G401.6 (cell line): ENCODE measurements around the gene CCND1.

Experiments used
- FAIRE-seq: peaks from 2 replicates; lab custom pipeline; 2012; peaks lifted over from hg19 to GRCh38; lab: Jason Lieb, UNC

The CCND1 gene

DNA sequence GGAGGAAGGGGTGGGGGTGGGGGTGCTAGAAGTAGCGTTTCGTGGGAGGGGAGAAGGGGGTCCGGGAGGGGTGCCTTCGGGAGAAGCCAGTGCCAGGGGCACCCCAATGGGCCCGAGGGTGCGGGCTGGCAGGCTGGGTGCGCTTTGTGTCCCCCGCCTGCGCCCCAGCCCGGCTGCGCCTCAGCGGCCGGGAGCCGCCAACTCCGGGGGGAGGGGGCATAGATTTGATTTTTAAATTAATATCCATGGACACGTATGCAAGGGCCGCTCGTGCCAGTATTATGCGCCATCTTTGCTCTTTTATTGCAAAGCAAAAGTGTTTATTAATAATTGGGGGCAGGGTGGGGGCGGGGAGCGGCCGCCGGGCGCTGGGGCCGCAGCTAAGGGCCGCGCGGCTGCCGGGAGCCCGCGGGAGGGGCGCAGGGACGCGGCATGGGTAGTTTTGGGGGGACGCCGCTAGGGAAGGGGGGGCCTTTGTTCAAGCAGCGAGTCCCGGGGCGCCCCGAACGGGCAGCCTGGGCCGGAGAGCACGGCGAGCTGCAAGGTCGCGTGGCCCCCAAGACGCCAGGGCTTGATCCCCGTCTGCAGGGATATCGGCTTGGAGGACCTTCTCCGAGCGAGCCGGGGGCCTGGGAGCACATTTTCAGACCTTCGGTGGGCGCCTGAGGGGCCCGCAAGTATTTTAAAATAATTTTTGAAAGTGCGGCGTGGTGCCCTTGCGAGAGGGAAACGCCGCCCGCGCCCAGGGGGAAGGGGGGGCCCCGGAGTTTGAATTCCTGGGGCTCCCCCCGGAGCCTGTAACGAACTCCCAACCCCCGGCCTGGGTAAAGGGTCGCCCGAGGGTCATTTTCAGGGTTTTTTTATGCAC, 959 bp downstream of the CCND1 start:
- no peak for FAIRE-seq

DNA sequence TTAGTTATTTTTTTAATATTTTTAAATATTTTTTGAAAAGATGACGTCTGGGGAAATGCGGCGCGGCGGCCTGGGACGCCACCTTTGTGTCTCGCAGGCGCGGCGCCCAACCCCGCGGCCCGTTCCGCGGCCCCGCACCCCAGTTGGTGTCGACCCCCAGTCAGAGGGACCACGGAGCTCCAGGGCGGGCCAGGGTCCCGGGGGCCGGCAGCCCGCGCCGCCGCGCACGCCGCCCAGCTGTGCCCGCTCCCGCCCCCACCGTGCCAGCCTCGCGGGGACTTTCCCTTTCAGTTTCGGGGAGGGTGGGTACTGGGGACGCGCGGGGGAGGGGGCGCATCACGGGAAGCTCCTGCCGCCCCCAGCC, 1.6 kb downstream of the CCND1 start:
- no peak for FAIRE-seq

DNA sequence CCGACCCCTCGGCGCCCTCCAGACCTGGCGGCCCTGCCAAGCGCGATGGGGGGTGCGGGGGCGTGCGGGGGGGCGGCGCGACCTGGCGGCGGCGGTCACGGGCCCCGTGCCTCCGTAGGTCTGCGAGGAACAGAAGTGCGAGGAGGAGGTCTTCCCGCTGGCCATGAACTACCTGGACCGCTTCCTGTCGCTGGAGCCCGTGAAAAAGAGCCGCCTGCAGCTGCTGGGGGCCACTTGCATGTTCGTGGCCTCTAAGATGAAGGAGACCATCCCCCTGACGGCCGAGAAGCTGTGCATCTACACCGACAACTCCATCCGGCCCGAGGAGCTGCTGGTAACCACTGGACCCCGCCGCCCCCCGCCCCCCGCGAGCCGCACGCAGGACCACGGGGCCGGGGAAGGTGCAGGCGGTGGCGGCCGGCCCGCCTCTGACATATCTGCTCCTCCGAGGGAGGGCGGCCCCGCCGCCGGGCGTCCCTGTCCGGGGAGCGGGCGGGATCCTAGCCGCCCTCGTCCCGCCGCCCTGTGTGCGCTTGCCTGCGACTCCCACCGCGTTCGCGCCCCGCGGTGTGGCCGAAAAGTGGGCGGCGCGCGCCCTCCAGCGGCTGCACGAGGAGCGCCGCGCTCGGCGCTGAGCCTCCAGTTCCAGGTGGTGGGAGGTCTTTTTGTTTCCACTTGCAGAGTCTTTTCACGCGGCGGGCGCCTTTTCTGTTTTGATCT, 2.1 kb downstream of the CCND1 start:
- no peak for FAIRE-seq

DNA sequence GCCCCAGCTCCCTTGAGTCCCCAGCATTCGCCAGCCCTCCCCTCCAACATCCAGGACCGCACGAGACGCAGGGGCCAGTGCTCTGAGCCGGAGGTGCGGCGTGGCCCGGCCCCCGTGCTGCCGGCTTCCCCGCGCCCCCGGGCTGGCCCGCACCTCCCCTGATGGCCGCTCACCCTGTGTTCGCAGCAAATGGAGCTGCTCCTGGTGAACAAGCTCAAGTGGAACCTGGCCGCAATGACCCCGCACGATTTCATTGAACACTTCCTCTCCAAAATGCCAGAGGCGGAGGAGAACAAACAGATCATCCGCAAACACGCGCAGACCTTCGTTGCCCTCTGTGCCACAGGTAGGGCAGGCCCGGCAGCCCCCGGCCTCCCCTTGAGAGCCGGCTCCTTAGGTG, 2.7 kb downstream of the CCND1 start:
- FAIRE-seq, result no peak

DNA sequence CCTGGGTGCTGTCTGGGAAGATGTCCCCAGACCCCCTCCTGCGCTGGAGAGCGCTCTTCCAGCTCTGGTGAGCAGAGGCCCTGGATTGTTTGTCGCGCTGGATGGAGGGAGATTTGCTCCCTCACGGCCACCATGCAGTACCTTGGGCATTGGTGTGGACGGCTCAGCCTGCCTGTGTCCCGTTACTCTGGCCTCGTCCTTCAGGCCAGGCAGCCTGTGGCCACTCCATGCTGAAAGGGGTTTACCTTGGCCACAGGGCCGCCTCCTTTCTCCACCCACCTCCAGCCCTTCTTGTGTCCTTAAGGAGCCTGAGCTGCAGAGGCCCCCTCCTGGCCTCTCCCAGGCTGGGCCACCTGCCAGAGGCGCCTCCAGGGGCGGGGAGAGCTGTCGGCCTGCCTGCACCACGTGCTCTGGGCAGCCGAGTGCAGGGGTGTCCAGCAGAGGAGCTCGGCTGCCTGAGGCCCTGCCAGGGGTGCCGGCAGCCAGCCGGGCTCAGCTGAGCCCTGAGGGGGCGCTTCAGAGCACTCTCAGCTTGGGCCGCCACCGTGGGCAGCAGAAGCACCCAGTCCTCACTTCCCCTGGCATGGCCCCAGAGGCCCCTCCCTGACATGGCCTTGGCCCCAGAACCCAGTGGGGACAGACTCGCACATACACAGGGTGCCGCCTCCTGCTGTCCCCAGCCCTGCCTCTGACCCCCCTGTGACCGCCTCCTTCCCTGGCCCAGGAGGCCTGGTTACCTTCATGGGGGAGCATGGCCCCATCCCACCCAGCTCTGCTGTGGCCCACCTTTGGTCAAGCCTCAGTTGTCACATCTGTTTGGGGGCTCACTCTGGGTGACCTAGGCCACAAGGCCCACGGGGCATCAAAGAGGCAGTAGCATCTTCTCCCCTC, 3.4 kb downstream of the CCND1 start:
- no peak for FAIRE-seq

DNA sequence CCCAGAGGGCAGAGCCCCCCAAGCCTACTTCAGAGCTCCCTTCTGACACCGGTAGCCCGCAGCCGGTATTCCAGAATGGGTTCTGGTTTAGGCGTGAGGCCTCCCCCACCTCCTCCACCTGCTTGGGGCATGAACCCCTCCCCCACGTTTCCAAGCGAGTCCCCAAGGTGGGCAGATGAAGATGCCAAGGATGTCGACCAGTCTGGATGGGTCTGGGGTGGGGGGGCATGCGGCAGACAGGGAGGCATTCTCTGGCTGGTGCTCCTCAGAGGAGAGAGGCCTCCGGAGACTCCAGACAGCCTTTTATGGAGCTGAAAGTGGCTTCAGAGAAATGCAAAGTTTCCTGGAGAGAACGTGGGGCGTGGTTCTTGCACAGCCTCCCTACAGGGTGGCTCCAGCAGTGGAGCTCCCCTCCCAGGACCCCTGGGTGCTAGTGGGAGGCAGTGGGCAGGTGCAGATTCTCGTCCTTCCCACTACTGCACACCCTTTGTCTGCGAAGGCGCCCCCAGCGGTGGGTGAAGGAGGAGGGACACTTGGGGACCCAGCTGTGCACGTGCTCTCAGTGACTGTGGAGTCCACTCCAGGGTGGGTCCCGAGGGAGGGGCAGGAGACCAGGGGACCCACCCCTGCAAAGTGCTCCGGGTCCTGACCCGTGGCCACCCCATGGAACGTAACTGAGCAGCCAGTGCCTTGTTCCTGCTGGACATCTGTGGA, 4.2 kb downstream of the CCND1 start:
- no peak for FAIRE-seq

DNA sequence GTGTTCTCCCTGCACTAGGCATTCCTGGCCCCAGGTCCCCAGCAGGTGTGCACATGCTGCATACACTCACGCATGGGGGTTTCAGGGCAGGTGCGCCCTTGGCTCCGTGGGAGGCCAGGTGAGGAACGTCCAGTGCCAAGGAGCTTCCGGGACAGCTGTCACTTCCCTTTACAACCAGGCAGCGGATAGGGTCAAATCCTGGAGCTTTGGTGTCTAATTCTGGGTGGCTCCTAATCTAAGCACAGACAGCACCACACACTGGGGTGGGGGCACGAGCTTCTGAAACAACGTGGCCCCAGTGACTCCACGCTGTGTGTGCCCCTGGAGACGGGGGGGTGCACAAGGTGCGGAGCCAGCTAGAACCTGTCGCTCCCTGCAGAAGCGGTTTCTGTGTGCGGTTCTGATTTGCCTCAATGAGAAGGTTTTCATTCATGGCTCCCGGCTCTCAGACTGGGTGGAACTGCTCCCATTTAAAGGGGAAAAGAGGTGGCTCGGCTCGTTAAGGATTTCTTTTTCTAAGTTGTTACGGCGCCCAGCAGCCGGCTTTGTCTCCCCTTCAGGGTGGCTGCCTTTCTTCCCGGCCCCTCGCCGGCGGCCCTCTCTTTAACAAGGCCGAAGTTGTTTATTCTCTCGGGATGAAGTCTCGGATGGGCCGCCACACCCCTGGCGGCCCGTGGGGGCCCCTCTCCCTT, 5.0 kb downstream of the CCND1 start:
- no peak for FAIRE-seq

DNA sequence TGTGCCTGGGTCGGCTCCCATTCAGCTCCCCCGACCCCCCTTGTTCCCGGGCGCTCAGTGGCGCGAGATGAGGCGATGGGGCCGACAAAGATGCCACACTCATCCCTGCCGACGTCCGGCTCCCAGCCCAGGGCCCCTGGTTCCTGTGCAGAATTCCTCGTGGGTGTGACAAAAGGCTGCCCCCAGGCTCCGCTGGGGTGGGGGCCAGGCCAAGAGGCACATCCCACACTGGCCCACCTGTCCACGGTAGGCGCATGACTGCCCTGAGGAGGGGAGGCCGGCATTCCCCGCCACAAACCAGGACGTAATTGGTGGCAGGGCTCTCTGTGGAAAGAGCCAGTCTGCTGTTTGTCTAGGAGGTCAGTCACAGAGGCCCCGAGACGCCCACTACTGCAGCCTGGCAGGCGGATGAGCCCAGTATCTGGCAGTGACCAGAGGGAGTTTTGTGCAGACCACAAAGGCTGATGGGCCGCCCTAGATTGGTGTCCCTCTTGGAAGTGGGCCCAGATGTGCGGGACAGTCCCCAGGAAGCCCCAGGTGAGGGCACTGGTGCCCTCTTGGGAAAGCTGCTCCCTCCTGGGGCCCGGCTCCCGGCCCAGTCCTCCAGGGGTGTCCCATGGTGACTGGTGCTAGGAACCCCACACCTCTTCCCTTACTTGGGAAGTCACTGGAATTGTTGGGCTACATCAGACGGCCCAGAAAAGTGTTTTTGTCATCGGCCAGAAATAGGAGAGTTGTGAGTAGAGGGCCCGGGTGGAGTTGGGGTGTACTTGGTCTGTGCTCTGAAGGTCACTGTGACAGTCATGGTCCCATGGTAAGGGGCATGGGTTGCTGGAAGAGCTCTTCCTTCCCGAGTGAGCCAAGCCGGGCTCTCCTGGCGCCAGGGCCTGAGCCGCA, 5.8 kb downstream of the CCND1 start:
- FAIRE-seq, result no peak

DNA sequence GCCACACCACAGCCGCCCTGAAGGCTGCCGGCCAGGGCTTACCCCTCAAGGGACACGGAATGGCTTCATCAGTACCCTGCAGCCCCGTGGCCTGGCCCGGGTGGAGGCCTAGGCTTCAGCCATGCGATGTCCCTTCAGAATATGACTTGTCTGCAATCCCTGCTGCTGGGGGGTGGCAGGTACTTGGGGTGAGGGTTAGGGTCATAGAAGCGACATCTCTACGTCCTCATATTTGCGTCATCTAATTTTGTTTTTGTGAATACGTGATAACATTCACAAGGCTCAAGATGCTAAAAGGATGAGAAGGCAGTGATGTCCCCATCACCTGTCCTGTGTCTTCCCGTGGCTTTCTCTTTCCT, 6.4 kb downstream of the CCND1 start:
- no peak for FAIRE-seq

DNA sequence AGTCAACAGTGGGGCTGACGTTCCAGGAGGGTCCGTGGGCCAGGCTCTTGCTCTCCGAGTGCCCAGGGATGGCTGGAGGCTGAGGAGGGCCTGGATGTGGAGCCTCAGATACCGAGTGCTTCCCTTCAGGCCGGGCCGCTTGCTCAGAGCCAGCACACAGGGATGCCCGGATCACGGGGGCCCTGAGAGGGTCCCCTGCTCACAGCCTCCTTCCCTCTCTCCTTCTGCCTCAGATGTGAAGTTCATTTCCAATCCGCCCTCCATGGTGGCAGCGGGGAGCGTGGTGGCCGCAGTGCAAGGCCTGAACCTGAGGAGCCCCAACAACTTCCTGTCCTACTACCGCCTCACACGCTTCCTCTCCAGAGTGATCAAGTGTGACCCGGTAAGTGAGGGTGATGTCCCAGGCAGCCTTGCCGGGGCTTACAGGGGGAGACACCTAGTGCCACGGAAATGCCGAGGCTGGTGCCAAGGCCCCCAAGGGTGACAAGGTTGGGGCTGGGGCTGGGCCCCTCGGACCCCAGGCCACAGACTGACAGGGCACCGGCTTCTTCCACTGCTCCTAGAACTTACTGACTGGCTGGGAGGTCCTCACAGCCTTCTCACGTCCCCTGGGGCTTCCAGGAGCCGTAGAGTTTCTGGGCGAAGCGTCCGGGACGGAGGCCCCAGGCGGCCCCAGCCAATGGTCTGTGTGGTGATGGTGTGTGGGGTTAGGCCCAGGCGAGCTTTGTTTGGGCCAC, 7.0 kb downstream of the CCND1 start:
- FAIRE-seq, result no peak

DNA sequence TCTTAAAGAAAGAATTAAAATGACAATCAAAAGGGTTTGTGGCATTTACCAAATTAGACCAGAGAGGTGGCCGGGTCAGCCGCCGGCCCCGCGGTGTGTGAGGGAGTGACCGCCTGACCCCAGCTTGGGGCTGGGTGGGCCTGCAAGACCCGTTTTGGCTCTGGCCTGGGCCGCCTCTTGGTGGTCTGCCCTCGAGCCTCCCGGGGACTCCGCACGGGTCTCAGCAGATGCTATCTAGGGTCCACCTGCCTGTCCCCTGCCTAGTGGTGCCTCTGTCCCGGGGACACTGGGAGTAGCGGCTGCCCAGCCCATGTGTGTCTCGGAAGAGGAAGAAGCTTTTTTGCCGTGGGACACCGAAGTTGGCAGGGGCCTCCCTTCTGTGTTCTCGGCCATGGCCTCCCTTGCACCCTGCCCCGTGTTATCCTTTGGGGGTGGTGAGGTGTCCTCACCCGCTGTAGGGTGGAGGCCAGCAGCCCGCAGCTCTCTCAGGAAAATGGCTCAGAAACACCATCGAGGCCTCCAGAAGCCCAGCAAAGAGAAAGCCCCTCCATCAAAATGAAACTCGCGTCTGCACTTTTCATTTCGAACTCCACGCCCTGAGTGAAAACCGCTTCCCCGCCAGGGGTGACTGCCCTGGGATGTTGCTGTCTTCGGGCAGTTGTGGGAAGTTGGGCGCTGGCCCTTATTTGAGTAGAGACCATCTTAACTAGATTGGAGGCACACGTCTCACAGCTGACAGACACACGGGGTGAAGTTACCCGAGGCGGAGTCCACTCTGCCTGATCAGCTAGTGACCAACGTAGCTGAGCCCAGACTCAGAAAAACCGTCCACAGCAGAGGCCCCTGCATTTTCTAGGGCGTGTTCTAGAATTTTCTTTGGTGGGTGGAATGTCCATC, 8.0 kb downstream of the CCND1 start:
- FAIRE-seq, result no peak

DNA sequence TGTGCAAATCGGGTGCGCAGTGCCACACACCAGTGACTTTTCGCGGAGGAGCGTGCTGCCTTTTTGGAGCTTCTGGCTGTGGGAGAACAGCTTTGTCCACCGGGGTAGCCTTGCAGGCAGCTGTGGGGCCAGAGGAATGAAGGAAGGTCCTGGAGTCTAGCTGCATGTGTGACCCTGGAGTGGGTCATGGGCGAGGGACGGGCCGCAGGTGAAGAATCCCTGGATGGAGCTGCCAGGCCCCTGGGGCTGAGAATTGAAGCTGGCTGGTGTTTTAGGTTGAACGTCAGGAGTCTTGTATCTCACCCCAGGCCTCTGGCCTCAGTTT, 8.6 kb downstream of the CCND1 start:
- no peak for FAIRE-seq

DNA sequence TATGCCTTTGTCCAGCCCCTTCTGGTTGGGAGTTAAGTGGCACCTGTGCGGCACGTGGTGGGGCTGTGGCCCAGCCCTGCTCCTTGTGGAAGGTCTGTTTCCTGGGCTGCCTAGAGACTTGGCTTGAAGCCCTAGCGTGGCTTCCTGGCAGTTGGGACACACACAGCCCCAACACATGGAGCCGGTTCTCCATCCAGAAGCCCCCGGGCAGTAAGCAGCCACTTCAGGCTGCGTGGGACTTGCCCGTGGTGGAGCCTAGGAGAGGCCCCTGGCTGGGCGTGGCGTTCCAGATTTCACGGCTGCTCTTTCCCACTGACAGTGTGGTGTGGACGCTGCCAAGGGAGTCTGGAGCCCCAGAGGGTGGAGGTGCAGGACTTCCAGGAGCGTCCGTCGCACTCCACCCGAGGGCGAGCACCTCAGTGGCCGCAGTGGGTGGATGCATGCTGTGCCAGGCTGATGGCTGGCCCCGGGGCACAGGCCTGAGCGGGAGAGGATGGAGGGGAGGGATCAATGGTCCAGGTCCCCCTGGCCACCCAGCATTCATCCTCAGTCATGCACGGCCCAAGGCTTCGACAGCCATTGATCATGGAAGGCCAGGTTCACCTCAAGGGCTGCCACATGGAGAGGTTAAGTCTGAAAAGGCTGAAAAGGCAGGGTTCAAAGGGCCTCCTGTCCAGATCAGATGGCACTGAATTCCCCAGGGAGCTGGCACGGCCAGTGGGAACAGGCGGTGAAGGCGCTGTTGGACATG, 9.3 kb downstream of the CCND1 start:
- FAIRE-seq, result no peak

DNA sequence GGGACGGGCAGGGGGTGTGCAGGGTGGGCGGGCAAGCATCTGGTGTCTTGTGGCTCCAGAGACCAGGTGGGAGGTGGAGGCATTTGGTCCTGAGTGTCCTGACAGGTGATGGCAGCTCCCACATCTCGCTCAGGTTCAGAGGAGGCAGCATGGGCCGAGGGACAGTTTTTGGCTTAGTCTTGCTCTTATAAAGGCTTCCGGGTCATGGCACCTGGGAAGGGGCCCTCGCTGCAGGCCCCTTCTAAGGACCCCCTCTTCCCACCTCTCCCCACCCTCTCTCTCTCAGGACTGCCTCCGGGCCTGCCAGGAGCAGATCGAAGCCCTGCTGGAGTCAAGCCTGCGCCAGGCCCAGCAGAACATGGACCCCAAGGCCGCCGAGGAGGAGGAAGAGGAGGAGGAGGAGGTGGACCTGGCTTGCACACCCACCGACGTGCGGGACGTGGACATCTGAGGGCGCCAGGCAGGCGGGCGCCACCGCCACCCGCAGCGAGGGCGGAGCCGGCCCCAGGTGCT, 9.9 kb downstream of the CCND1 start:
- FAIRE-seq, result no peak

DNA sequence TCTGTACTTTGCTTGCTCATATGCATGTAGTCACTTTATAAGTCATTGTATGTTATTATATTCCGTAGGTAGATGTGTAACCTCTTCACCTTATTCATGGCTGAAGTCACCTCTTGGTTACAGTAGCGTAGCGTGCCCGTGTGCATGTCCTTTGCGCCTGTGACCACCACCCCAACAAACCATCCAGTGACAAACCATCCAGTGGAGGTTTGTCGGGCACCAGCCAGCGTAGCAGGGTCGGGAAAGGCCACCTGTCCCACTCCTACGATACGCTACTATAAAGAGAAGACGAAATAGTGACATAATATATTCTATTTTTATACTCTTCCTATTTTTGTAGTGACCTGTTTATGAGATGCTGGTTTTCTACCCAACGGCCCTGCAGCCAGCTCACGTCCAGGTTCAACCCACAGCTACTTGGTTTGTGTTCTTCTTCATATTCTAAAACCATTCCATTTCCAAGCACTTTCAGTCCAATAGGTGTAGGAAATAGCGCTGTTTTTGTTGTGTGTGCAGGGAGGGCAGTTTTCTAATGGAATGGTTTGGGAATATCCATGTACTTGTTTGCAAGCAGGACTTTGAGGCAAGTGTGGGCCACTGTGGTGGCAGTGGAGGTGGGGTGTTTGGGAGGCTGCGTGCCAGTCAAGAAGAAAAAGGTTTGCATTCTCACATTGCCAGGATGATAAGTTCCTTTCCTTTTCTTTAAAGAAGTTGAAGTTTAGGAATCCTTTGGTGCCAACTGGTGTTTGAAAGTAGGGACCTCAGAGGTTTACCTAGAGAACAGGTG, 11.1 kb downstream of the CCND1 start:
- no peak for FAIRE-seq

DNA sequence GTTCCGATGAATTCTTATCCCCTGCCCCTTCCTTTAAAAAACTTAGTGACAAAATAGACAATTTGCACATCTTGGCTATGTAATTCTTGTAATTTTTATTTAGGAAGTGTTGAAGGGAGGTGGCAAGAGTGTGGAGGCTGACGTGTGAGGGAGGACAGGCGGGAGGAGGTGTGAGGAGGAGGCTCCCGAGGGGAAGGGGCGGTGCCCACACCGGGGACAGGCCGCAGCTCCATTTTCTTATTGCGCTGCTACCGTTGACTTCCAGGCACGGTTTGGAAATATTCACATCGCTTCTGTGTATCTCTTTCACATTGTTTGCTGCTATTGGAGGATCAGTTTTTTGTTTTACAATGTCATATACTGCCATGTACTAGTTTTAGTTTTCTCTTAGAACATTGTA, 12.0 kb downstream of the CCND1 start:
- FAIRE-seq, result peak; percentile 11

DNA sequence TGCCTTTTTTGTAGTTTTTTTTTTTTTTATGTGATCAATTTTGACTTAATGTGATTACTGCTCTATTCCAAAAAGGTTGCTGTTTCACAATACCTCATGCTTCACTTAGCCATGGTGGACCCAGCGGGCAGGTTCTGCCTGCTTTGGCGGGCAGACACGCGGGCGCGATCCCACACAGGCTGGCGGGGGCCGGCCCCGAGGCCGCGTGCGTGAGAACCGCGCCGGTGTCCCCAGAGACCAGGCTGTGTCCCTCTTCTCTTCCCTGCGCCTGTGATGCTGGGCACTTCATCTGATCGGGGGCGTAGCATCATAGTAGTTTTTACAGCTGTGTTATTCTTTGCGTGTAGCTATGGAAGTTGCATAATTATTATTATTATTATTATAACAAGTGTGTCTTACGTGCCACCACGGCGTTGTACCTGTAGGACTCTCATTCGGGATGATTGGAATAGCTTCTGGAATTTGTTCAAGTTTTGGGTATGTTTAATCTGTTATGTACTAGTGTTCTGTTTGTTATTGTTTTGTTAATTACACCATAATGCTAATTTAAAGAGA, 12.5 kb downstream of the CCND1 start:
- FAIRE-seq, result no peak
